K562 (cell line): ENCODE data around the gene CAMK2A. TPM values are rescaled to one million over a fixed set of nuclear protein-coding genes. Genes with fewer than 3 reads are reported as not detected.

Experiments used
- ATAC-seq: fragments of 200-7000 bp; cut with Tn5 transposase; 3 replicates; pipeline ENCODE4 v1.9.1; 2020; ENCODE audit warnings: moderate library complexity
- BruUV-seq: library from RNA; stranded (reverse); fragments of 400-500 nt; replicated peaks from 2 replicates; lab custom pipeline; 2021; lab: Mats Ljungman, UMichigan
- CTCF ChIA-PET: fragments of 300-600 bp; formaldehyde crosslinking; extraction: SDS; loops from one replicate; lab custom pipeline; 2021; ENCODE audit warnings: low intra/inter-chr PET ratio; lab: Yijun Ruan, JAX
- POLR2A ChIA-PET: fragments of 300-600, 350-650 bp; sonication (Branson Sonifier 250); formaldehyde crosslinking; extraction: SDS; loops from one replicate; lab custom pipeline; 2021; ENCODE audit warnings: antibody characterized with exemption, inconsistent platforms; lab: Yijun Ruan, JAX
- DNase-seq, 4 experiments: peaks; one replicate each; pipeline versions ENCODE4 v3.0.0 to v3.0.0-alpha.2; 2011 to 2018; ENCODE audit warnings: low spot score in 3 of 4, mixed read lengths in 3 of 4; ENCODE audit errors: extremely low read depth in 1 of 4
- FAIRE-seq: peaks from 2 replicates; lab custom pipeline; 2011; peaks lifted over from hg19 to GRCh38; lab: Jason Lieb, UNC
- H2AFZ ChIP-seq: 2 replicates; pipeline ENCODE4 v1.6.0; 2011; ENCODE audit warnings: low read depth, low read length, control low read depth, inconsistent platforms
- H3K27ac ChIP-seq: fragments of 200-600 bp; 3 replicates; pipeline ENCODE4 v1.8.0; 2011; ENCODE audit warnings: low read depth, mild to moderate bottlenecking, control low read depth, inconsistent platforms, low read length, moderate library complexity, mixed read lengths; ENCODE audit errors: extremely low read depth
- H3K27me3 ChIP-seq, 2 experiments: fragments of 300-600 bp in 1 of 2; 2 replicates in 1 of 2; 3 replicates in 1 of 2; pipeline versions ENCODE4 v1.6.0 to v1.8.0; 2011; ENCODE audit warnings: inconsistent platforms in 2 of 2, low read length in 2 of 2, mild to moderate bottlenecking in 1 of 2, mixed read lengths in 1 of 2, moderate library complexity in 1 of 2; ENCODE audit not compliant: control insufficient read depth in 2 of 2, insufficient read depth in 2 of 2
- H3K36me3 ChIP-seq: fragments of 300-600 bp; 3 replicates; pipeline ENCODE4 v1.8.0; 2011; ENCODE audit warnings: mild to moderate bottlenecking, low read length, inconsistent platforms; ENCODE audit not compliant: control insufficient read depth, insufficient read depth
- H3K4me1 ChIP-seq, 2 experiments: fragments of 200-600 bp in 1 of 2; replicated peaks in 1 of 2; 2 replicates in 1 of 2; 3 replicates in 1 of 2; pipeline versions ENCODE4 v1.5.1 to v1.8.0; 2011; ENCODE audit warnings: inconsistent platforms in 2 of 2, low read length in 2 of 2, mild to moderate bottlenecking in 1 of 2, mixed read lengths in 1 of 2, moderate library complexity in 1 of 2; ENCODE audit not compliant: control insufficient read depth in 2 of 2, insufficient read depth in 2 of 2
- H3K4me2 ChIP-seq: 2 replicates; pipeline ENCODE4 v1.6.1; 2011; ENCODE audit warnings: low read length, control low read depth, inconsistent platforms, mixed read lengths; ENCODE audit not compliant: insufficient read depth
- H3K4me3 ChIP-seq: fragments of 200-600 bp; sonication (generic), shearing (Covaris generic); 2 replicates; pipeline ENCODE4 v1.5.1; 2016; ENCODE audit warnings: control low read depth, inconsistent platforms
- H3K79me2 ChIP-seq: fragments of 200-600 bp; 3 replicates; pipeline ENCODE4 v1.8.0; 2011; ENCODE audit warnings: low read length, inconsistent platforms; ENCODE audit not compliant: control insufficient read depth, insufficient read depth
- H3K9ac ChIP-seq, 2 experiments: 2 replicates each; pipeline versions ENCODE4 v1.6.0 to v1.6.1; 2011; ENCODE audit warnings: low read depth in 2 of 2, low read length in 2 of 2, control low read depth in 1 of 2, inconsistent platforms in 1 of 2, mild to moderate bottlenecking in 1 of 2, mixed read lengths in 1 of 2; ENCODE audit not compliant: insufficient read depth in 1 of 2
- H3K9me1 ChIP-seq: one replicate; pipeline ENCODE4 v1.6.0; 2011; ENCODE audit warnings: inconsistent platforms, mild to moderate bottlenecking, low read length, moderate library complexity; ENCODE audit not compliant: control insufficient read depth, insufficient read depth
- H3K9me3 ChIP-seq: replicated peaks from 2 replicates; pipeline ENCODE4 v1.5.1; 2011; ENCODE audit warnings: low read depth, low read length, inconsistent platforms; ENCODE audit not compliant: control insufficient read depth, insufficient read depth
- H4K20me1 ChIP-seq: replicated peaks from 2 replicates; pipeline ENCODE4 v1.6.1; 2011; ENCODE audit warnings: low read length, inconsistent platforms, mixed read lengths; ENCODE audit not compliant: control insufficient read depth, insufficient read depth
- CTCF ChIP-seq, 3 experiments: IDR thresholded peaks in 2 of 3; conservative IDR thresholded peaks in 1 of 3; 2 replicates each; pipeline ENCODE4 v1.5.1; 2011 to 2012; ENCODE audit warnings: low read length in 3 of 3, mild to moderate bottlenecking in 3 of 3, control low read depth in 2 of 3, improper control_type of control experiment in 1 of 3, inconsistent platforms in 1 of 3, low read depth in 1 of 3, mixed read lengths in 1 of 3, moderate library complexity in 1 of 3; ENCODE audit not compliant: insufficient read depth in 2 of 3
- E2F3 ChIP-seq: fragments of 250-450 bp; sonication (Bioruptor Pico); IDR thresholded peaks from 2 replicates; pipeline ENCODE4 v1.4.0; 2020; ENCODE audit warnings: mild to moderate bottlenecking
- HEY1 ChIP-seq: fragments of 250-450 bp; sonication (Bioruptor Pico); IDR thresholded peaks from 2 replicates; pipeline ENCODE4 v1.5.0; 2020; ENCODE audit warnings: mild to moderate bottlenecking, moderate library complexity, borderline replicate concordance
- MIER1 ChIP-seq: fragments of 450-650 bp; IDR thresholded peaks from 2 replicates; pipeline ENCODE4 v1.6.1; 2016; ENCODE audit warnings: antibody characterized with exemption, mild to moderate bottlenecking, low read depth
- NEUROD1 ChIP-seq: fragments of 150-350 bp; IDR thresholded peaks from 2 replicates; pipeline ENCODE4 v1.6.1; 2014; ENCODE audit warnings: borderline replicate concordance, low read length, low read depth; ENCODE audit not compliant: partially characterized antibody
- NFXL1 ChIP-seq: fragments of 450-650 bp; formaldehyde crosslinking; IDR thresholded peaks from 2 replicates; pipeline ENCODE4 v1.4.0; 2021; ENCODE audit warnings: mild to moderate bottlenecking
- PATZ1 ChIP-seq: fragments of 250-450 bp; sonication (Bioruptor Pico); IDR thresholded peaks from 2 replicates; pipeline ENCODE4 v1.5.0; 2020; ENCODE audit warnings: mild to moderate bottlenecking, borderline replicate concordance
- RBBP5 ChIP-seq: fragments of 200-600 bp; sonication (generic); IDR thresholded peaks from 2 replicates; pipeline ENCODE4 v1.6.1; 2012; ENCODE audit warnings: borderline replicate concordance, mild to moderate bottlenecking, low read length, control low read depth, inconsistent platforms; ENCODE audit not compliant: insufficient read depth, poor library complexity, severe bottlenecking
- RBM25 ChIP-seq: fragments of 200-400 bp; formaldehyde crosslinking; IDR thresholded peaks from 2 replicates; pipeline ENCODE4 v1.6.1; 2018; ENCODE audit warnings: low read length, low read depth, moderate library complexity; ENCODE audit not compliant: severe bottlenecking
- SRF ChIP-seq, 2 experiments: fragments of 250-450, 450-650 bp in 1 of 2; sonication (Bioruptor Pico) in 1 of 2; sonication (generic) in 1 of 2; formaldehyde crosslinking; IDR thresholded peaks; 2 replicates each; pipeline versions ENCODE4 v1.5.0 to v1.5.1; 2020 to 2022; ENCODE audit warnings: mild to moderate bottlenecking in 1 of 2, missing genetic modification reagents in 1 of 2
- TFAM ChIP-seq: fragments of 250-450 bp; sonication (Bioruptor Pico); conservative IDR thresholded peaks from 2 replicates; pipeline ENCODE4 v1.5.0; 2021; ENCODE audit warnings: mild to moderate bottlenecking, moderate library complexity
- WGBS: fragments of 100-300 bp; shearing (Covaris generic); methylation state at CpG from one replicate; pipeline ENCODE4 v1.1.6; 2016; ENCODE audit warnings: low coverage, mixed read lengths; ENCODE audit not compliant: insufficient coverage; ENCODE audit errors: missing lambda C conversion rate; 5-methylcytosine and 5-hydroxymethylcytosine counted together
- in situ Hi-C: fragments of 300-500 bp; cut with MboI; formaldehyde crosslinking; loops from 4 replicates; pipeline ENCODE4 v1.15.0; 2018; ENCODE audit warnings: inconsistent platforms, mixed read lengths
- intact Hi-C: fragments of 100-400 bp; cut with micrococcal nuclease; formaldehyde crosslinking; loops from 2 replicates; pipeline ENCODE4 v1.14.2; 2022
- polyA plus RNA-seq, 8 experiments: library from polyadenylated mRNA; depleted of rRNA in 4 of 8; stranded (reverse) in 5 of 8; unstranded in 3 of 8; fragments of >200 nt; fragmentation: Nextera tagmentation in 2 of 8; fragmentation: Illumina TruSeq in 1 of 8; extraction: Ambion mirVana in 2 of 8; extraction: Trizol in 1 of 8; gene quantifications; 2 replicates each; pipeline versions ENCODE4 v1.2.1 to v1.2.3, GENCODE V29; 2011 to 2014; ENCODE audit warnings: inconsistent platforms in 1 of 8, missing spikeins in 1 of 8
- total RNA-seq, 7 experiments: library from RNA; depleted of rRNA in 6 of 7; stranded (reverse); fragments of >200 nt in 6 of 7; fragmentation: Illumina TruSeq in 2 of 7; extraction: Trizol in 2 of 7; gene quantifications; 2 replicates each; pipeline versions ENCODE4 v1.2.1 to v1.2.3, GENCODE V29; 2011 to 2021; ENCODE audit warnings: low replicate concordance in 1 of 7
- TF ChIP-seq, protein P1 (sequence below): fragments of 450-650 bp; formaldehyde crosslinking; conservative IDR thresholded peaks from 2 replicates; pipeline ENCODE4 v1.4.0; 2022; ENCODE audit warnings: mild to moderate bottlenecking, missing genetic modification characterization
- TF ChIP-seq, protein P2 (sequence below): fragments of 450-650 bp; formaldehyde crosslinking; IDR thresholded peaks from 2 replicates; pipeline ENCODE4 v1.4.0; 2020; ENCODE audit warnings: mild to moderate bottlenecking, moderate library complexity

CAMK2A gene
- total and polyA plus RNA-seq, 9 of the 15 experiments (the other 6 are each of a cell fraction or from before 2014, with no cell fraction given), result 0.01 to 0.18 (median 0.04) TPM; not detected in 6

- peaks cover 12% of the 10 kb centered on the region; the same call in 1 of the 2 replicates for H4K20me1 ChIP-seq
- no peak for FAIRE-seq
- POLR2A ChIA-PET, result interaction anchor here (0.7 to 1.2 kb wide), 2 partner anchors 11 to 13 kb away, joined by 3 read pairs; no protein-coding TSS in a partner anchor
- ATAC-seq, result peak; percentile 59
- intact Hi-C loops (no loop called here), in situ Hi-C loops (no loop called here)
- H3K27ac ChIP-seq, result no peak overlapping the region
- no peaks in the 10 kb centered on the region for H3K9me1 ChIP-seq
- no peak overlapping the region for H3K4me3 ChIP-seq
- no peaks in the 10 kb centered on the region for H3K36me3 ChIP-seq
- H3K4me2 ChIP-seq, result no peak overlapping the region
- no peak overlapping the region for H2AFZ ChIP-seq
- DNase-seq, result no peak
- no peaks in the 10 kb centered on the region for H3K9me3 ChIP-seq
- H3K9ac ChIP-seq, result no peak overlapping the region; a peak in 1 of 4 replicates
- peaks cover 0 to 6% of the 10 kb centered on the region in 2 experiments; a peak in 2 of 5 replicates for H3K4me1 ChIP-seq
- H3K27me3 ChIP-seq, result peaks cover 7 to 53% of the 10 kb centered on the region in 2 experiments; a peak in 4 of 5 replicates
- BruUV-seq, result no TSS peak
- CTCF ChIA-PET, result no interaction called here
- 8% methylated on average over 9 of the region's 10 CpGs for WGBS
- no peaks in the 10 kb centered on the region for H3K79me2 ChIP-seq
- TF ChIP-seq PATZ1 (no peak), HEY1 (no peak), NEUROD1 (no peak), TFAM (no peak), MIER1 (peak; percentile 76), RBM25 (peak; percentile 34), SRF (CRISPR knock-in tag; IDR thresholded peaks at IDR 0.05) (no peak), RBBP5 (no peak), E2F3 (CRISPR knock-in tag) (no peak), NFXL1 (no peak), CTCF (IDR thresholded peaks at IDR 0.05 in 2 of 3, conservative IDR thresholded peaks at IDR 0.05 in 1 of 3; ENCODE audit: insufficient read depth in 2 of 3, low read depth in 1 of 3, low read length in 3 of 3) (0 out of 6 replicates have a peak, but pooled peaks of 1 of the 3 experiments have one; percentile 9)
- TF ChIP-seq, protein P1, sequence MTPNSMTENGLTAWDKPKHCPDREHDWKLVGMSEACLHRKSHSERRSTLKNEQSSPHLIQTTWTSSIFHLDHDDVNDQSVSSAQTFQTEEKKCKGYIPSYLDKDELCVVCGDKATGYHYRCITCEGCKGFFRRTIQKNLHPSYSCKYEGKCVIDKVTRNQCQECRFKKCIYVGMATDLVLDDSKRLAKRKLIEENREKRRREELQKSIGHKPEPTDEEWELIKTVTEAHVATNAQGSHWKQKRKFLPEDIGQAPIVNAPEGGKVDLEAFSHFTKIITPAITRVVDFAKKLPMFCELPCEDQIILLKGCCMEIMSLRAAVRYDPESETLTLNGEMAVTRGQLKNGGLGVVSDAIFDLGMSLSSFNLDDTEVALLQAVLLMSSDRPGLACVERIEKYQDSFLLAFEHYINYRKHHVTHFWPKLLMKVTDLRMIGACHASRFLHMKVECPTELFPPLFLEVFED, result no peak
- TF ChIP-seq, protein P2, sequence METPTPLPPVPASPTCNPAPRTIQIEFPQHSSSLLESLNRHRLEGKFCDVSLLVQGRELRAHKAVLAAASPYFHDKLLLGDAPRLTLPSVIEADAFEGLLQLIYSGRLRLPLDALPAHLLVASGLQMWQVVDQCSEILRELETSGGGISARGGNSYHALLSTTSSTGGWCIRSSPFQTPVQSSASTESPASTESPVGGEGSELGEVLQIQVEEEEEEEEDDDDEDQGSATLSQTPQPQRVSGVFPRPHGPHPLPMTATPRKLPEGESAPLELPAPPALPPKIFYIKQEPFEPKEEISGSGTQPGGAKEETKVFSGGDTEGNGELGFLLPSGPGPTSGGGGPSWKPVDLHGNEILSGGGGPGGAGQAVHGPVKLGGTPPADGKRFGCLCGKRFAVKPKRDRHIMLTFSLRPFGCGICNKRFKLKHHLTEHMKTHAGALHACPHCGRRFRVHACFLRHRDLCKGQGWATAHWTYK (CRISPR knock-in tag), result no peak
Observed at GRCh38 chr5:150253416-150254208, 36.0 kb downstream of the CAMK2A start.
